ENCODE data around the gene DHRS7. TPM values are rescaled to one million over a fixed set of nuclear protein-coding genes. Genes with fewer than 3 reads are reported as not detected.
A peak's percentile ranks its signal among the peaks of the same experiment; 100 is the strongest.

Gene DHRS7
- total RNA-seq, 3 donors from 2014 or later: 85.9 to 92.8 (median 89.8) TPM

- TF ChIP-seq POLR2AphosphoS5 (IDR thresholded peaks at IDR 0.05): no peak
- TF ChIP-seq CTCF (IDR thresholded peaks at IDR 0.05): no peak
- no peak for TF ChIP-seq POLR2A (IDR thresholded peaks at IDR 0.05)
- H3K9me3 ChIP-seq: no peaks in the 10 kb centered on the region
- intact Hi-C loops (cut with DNase I; ENCODE audit: low total_unique reads): loop anchor here (10.0 kb wide), 1 partner anchor 120 kb away; no protein-coding TSS in a partner anchor
- no peaks in the 10 kb centered on the region for H3K36me3 ChIP-seq
- DNase-seq (ENCODE audit: low spot score in 2 of 2): no peak
- no peaks in the 10 kb centered on the region for H3K4me1 ChIP-seq
- H3K27me3 ChIP-seq: no peaks in the 10 kb centered on the region
- no peak overlapping the region for H3K27ac ChIP-seq
- no peak overlapping the region for H3K4me3 ChIP-seq
Observed at GRCh38 chr14:60184905-60185555, 19.8 kb upstream of the DHRS7 start.

- Histone ChIP-seq H3K4me3 (peak overlapping the region; percentile 37 to 58 (median 42)), H3K4me1 (no peaks in the 10 kb centered on the region), H3K27me3 (no peaks in the 10 kb centered on the region), H3K27ac (peak overlapping the region in 1 of 2 donors; percentile 5), H3K36me3 (no peaks in the 10 kb centered on the region), H3K9me3 (no peaks in the 10 kb centered on the region)
- TF ChIP-seq POLR2AphosphoS5 (IDR thresholded peaks at IDR 0.05): no peak
- no peak for TF ChIP-seq POLR2A (IDR thresholded peaks at IDR 0.05)
- TF ChIP-seq CTCF (IDR thresholded peaks at IDR 0.05): peak; percentile 73 to 82 (median 81)
- intact Hi-C loops (cut with DNase I; ENCODE audit: low total_unique reads): loop anchor here (10.0 kb wide), 1 partner anchor 120 kb away; no protein-coding TSS in a partner anchor
- DNase-seq (ENCODE audit: low spot score in 2 of 2): no peak
Observed at GRCh38 chr14:60184146-60184904, 19.1 kb upstream of the DHRS7 start.

GRCh38 chr14:60183741-60184140, 18.5 kb upstream of the DHRS7 start:
- no peaks in the 10 kb centered on the region for H3K36me3 ChIP-seq
- H3K4me1 ChIP-seq: no peaks in the 10 kb centered on the region
- no peaks in the 10 kb centered on the region for H3K9me3 ChIP-seq
- TF ChIP-seq CTCF (IDR thresholded peaks at IDR 0.05): no peak
- TF ChIP-seq POLR2AphosphoS5 (IDR thresholded peaks at IDR 0.05): no peak
- no peak for TF ChIP-seq POLR2A (IDR thresholded peaks at IDR 0.05)
- no peak for DNase-seq (ENCODE audit: low spot score in 2 of 2)
- H3K27ac ChIP-seq: no peak overlapping the region
- H3K4me3 ChIP-seq: peak overlapping the region; percentile 37 to 58 (median 42)
- H3K27me3 ChIP-seq: no peaks in the 10 kb centered on the region
- intact Hi-C loops (cut with DNase I; ENCODE audit: low total_unique reads): loop anchor here (10.0 kb wide), 1 partner anchor 119 kb away; no protein-coding TSS in a partner anchor

- Histone ChIP-seq H3K4me3 (no peak overlapping the region), H3K27me3 (no peaks in the 10 kb centered on the region), H3K9me3 (peaks cover 0 to 5% of the 10 kb centered on the region in 2 donors), H3K36me3 (no peaks in the 10 kb centered on the region), H3K4me1 (no peaks in the 10 kb centered on the region), H3K27ac (no peak overlapping the region)
- intact Hi-C loops (cut with DNase I; ENCODE audit: low total_unique reads): loop anchor here (10.0 kb wide), 1 partner anchor 118 kb away; no protein-coding TSS in a partner anchor
- DNase-seq (ENCODE audit: low spot score in 2 of 2): no peak
- TF ChIP-seq POLR2A (IDR thresholded peaks at IDR 0.05) (no peak), POLR2AphosphoS5 (IDR thresholded peaks at IDR 0.05) (no peak), CTCF (IDR thresholded peaks at IDR 0.05) (no peak)
Observed at GRCh38 chr14:60183138-60183537, 17.9 kb upstream of the DHRS7 start.

GRCh38 chr14:60179431-60179869, 14.3 kb upstream of the DHRS7 start:
- DNase-seq (ENCODE audit: low spot score in 2 of 2): no peak
- no peak overlapping the region for H3K4me3 ChIP-seq
- intact Hi-C loops (cut with DNase I; ENCODE audit: low total_unique reads): no loop called here
- no peaks in the 10 kb centered on the region for H3K27me3 ChIP-seq
- TF ChIP-seq CTCF (IDR thresholded peaks at IDR 0.05) (no peak), POLR2AphosphoS5 (IDR thresholded peaks at IDR 0.05) (no peak), POLR2A (IDR thresholded peaks at IDR 0.05) (no peak)
- peaks cover 0 to 6% of the 10 kb centered on the region in 2 donors for H3K9me3 ChIP-seq
- no peaks in the 10 kb centered on the region for H3K4me1 ChIP-seq
- no peak overlapping the region for H3K27ac ChIP-seq
- H3K36me3 ChIP-seq: no peaks in the 10 kb centered on the region

All from breast epithelium (tissue), 4 donors.